HG02981 (cell line): ENCODE data around the gene NFIA.

ENCODE experiments used
- ATAC-seq: cut with Tn5 transposase; IDR thresholded peaks from one replicate; pipeline ENCODE4 v1.9.1; 2021; ENCODE audit warnings: mild to moderate bottlenecking, moderate library complexity; ENCODE audit not compliant: unreplicated experiment

Gene NFIA

DNA sequence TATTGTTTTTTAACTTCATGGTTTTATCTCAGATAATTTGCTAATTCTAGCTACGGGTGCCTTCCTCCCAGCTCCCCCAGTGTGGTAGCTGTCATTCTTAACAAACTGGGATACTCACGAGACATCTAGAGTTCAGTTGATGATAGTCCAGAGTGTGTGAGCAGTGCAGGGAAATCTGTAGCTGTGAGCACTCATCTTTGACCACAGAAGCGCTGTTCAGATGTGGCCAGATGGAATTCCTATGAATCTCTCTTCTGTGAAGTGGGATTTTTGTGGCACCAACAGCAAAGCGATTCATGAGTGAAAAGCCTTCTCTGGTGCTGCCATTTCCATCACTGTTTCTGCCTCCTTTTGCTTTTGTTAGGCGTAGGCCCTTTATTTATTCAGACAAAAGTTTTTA lies 125.1 kb downstream of the NFIA start:
- ATAC-seq: no peak

DNA sequence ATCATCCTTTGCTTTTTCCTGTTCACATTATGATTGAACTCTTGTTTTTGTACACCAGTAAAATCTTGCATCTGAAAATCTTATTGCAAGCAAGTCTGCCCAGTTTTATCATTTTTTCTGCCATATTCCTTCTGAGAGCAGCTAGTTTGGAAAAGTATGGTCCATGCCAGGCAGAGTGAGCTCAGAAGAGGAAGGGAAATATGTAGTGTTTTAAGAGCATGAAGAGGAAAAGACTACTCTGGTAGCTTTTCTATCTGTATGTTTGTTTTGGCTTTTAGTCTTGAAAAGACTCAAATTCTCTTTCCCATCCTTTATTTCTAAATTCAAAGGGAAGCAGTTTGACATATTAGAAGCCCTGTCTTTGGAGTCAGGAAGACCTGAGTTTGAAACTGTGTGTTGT lies 125.8 kb downstream of the NFIA start:
- ATAC-seq: no peak

DNA sequence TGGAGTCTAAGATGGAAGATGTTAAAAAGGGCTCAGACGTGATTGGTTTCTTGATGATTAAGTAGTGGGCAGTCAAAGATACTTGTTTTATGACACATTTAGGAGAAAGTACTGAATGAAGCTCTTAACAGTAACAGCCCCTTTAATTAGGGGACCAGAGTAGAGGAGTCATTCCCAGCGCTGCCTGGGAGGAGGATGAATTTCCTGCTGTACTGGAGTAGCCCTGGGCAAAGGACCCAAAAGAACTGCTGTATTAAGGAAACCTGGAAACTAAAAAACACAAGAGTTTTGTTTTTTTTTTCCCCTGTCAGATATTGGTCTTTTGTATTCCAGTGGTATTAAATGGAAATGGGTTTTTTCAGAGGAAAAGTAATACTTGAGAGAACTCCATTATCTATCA lies 126.5 kb downstream of the NFIA start:
- ATAC-seq: no peak

DNA sequence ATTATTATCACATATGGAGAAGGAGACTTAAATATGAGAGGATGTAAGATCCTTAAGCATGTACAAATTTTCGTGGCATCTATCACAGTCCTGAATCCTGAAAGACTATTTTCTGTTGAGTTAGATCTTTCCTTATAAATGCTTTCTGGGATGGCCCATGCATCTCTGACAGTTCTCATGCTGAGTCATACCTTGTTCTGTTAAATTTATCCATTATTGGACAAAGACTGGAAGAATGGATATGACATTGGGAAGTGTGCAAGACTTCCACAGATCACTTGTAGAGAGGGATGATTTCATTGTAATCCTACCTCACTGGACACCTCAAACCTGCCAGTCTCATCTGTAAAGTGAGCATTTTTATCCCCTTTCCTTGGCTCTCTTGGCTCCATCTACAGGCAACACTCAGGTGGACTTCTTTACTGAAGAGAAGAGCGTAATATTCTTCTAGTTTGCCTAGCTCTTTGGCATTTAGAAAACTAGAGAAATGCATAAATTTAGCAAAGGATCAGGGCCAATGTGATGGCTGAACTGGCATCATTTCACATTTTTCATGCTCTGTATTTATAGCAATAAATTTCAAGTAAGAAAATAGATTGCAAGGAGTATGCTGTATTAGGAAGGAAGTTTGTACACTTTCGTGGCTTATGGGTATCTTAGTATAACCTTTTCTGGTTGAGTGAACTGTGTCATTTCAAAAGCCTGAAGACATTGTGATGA lies 128.2 kb downstream of the NFIA start:
- ATAC-seq: no peak

DNA sequence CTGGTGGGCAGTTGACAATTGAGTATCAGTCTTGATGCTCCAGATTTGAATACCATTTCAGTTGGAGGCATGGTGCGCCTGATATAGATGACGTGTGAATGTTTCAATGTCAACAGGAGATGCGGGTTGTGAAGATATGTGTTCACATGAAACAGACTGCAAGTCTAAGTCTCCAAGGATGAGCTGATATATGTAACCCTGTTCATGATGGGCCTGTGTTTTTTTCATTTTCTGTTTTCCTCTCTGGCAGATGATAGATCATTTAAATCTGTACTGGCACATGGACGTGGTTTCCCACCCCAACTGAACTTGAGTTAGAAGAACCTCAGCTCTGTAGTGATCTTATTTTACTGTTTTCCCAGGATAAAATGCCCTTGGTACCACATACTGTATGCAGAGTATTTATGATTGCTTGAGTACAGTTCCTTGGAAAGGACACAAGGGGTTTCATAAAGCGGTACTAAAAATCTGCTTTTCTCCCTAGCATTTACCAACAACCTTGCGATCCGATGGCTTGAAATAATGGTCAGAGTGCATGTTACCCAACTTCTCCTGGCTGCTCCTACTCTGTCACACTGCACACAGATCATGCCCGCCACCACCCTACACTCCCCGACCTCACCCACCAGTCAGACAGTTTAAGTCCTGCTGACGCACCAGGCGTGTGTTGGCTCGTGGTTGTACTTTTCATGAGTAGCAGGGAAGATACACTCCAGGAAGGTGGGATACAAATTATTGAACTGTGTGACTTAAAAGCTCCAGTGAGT lies 131.1 kb downstream of the NFIA start:
- ATAC-seq: no peak

DNA sequence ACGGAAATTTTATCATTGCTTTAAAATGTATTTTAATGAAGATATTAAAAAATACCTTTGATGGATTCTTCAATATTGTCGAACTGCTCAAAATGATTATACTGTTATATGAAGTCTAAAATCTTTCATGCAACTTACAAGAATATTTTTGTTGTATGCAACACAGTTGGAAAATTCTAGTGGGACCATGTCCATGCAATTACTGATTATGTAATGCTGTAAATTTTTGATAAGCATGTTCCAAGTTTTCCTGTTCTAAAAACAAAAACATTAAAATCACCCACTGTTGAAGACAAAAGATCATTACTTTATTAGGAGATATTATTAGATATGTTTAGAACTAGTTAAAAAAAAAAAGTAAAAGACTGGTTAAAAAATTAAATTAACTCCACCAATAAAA lies 132.8 kb downstream of the NFIA start:
- no peak for ATAC-seq

DNA sequence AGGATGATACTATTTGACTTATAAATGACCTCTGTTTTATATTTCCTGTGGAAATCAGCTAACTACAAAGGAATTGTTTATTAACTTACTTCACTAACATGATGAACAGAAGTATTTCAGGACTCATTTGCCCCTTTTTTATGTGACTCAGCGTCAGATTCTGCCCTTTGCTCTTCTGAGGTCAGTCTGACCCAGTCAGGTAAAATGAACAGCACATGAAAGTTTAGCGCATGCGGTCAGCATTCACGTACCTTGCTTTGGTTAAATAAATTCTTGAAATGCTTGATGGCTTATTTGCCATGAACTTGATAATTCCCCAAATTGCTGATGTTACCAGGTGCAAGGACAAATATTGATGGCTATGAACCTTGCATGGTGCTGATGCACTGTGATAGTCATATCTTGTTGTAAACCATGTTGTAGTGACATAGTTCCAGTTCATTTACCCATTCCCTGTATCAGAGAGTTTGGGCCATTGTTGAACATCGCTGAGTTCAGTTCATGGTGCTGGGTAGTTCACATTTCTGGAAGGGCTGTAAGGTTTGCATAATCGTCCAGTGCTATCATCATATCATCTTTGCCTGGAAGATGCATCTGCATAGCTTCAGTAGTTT lies 133.4 kb downstream of the NFIA start:
- ATAC-seq: no peak

DNA sequence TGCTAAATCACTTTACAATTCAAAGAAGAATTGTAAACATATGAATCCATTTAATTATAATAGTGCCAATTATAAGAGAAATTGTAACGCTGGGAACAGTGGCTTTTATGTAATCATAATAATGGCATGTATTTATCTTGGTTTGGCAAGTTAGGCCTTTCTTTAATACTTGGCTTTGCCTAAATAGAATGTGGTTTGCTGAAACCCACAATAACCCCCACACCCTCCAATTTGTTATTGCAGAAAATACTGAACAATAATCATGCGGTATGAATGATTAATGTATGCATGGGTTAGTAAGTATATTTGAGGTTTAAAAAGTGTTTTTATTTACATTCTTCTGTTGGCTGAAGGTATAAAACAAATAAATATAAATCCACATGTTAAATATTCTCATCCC lies 138.2 kb downstream of the NFIA start:
- no peak for ATAC-seq

DNA sequence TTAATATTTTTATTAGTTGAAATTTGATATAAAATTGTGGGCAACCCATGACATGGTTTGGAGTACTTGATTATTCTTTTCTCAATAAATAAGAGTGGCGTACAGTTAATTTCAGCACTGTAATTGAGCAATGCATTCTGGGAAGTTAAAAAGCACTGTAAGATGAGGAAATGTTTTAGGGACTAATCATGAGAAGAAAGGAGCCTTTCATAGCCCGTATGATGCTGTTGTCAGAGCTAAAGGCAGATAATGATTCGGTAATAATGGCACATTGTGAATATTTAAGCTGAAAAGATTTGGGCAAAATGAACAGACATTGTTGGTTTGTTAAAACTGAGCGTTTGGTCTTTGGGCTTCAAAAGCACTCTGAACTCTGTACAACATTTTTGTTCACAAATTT lies 139.3 kb downstream of the NFIA start:
- ATAC-seq: no peak

DNA sequence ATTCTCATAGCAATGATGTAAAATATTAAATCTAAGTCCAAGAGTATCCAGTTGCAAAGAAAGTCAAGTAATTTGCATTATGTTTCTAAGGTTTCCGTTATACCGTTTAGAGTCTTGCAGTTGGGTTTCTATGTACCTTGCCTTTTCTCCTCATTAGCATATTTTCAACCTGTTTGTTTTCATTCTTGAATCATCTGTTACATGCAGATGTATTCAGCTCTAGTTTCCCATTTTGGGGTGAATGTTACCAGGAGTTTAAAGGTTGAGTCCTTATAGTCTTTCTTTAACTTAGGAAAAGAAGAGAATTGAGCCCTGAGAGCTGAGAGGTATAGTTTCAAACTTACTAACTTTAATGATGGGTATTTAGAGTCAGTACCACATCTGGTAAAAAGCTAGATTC lies 139.9 kb downstream of the NFIA start:
- no peak for ATAC-seq

DNA sequence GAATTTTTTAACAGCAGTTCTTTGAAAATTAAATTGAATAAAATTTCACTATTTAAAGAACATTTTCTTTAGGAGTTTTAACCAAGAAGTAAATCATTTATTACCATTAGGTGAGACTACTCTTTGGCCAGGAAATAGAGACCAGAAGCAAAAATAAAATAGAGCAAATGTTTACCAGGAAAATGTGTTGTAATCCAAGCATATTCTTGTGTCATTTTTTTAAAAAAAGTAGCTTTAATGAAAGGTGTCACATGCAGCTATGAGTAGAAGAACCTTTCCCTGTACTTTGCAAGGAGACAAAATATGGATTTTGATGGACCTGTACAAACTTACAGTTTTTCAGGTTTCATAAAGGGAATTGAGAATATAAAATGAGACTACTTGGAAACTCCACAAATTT lies 140.8 kb downstream of the NFIA start:
- no peak for ATAC-seq

DNA sequence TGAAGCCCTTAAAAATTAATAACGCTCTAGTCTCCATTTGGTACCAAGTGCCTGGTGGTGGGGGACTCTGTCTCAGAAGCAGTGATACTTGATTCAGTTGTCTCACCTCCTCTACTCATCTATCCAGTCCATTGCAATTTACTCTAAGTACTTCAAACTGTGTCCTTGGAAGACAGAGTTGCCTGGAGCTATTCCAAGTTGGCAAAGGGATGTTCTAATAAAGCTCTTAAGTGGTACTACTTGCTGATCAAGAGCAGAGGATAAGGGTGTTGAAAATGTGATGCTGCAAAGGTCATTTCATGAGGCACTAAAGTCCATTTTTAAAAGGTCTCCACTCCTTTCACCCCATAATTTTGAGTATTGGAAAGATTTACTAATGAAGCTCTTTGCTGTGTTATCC lies 142.2 kb downstream of the NFIA start:
- ATAC-seq: no peak

DNA sequence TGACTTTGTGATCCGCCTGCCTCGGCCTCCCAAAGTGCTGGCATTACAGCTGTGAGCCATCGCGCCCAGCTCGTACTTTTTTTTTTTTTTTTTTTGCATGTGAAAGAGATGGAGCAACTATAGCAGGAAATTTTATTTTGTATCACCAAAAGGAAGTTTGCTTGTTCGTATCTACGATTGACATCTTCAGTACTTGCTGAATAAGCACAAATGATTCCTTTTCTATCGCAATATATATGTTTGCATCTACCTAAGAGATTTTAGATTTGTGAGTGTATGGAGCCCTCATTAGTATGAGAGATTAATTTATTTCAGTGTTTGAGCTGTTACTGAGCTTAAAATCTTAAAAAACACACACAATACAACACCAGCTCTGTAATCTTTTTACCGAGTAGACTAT lies 143.1 kb downstream of the NFIA start:
- ATAC-seq: no peak

DNA sequence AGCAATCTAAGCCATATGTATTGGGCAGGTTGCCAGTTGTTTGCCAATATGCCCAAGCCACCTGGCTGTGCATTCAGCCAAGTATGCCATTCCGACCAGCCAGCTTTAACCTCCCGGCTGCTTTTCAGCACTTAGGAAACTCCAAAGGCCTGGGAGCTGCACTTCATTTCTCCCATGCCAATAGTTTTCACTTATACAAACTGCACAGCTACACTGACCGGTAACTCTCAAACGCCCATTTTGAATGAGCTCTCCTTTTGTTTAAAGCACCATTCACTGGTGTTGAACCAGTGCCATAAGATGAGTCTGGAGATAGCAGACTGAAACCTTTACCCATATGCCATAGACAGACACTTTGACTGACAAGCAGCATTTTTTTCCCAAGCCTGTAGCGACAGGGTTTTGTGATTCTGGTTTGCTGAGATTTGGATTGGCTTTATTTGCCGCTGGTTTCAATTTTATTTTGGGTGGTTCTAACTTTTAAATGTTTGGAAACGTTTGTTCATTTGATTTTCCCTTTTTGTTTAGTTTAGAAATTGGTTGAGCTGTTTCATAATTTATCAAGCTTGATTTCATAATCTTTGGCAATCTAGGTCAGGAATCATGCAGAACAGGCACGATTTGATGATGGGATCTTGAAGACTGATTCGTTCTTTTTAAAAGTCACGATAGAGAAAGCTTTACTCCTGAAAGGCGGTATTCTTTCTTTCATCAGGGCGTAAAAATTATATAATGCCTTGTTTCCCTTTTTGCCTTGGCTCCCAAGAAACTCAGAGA lies 144.6 kb downstream of the NFIA start:
- ATAC-seq: no peak

DNA sequence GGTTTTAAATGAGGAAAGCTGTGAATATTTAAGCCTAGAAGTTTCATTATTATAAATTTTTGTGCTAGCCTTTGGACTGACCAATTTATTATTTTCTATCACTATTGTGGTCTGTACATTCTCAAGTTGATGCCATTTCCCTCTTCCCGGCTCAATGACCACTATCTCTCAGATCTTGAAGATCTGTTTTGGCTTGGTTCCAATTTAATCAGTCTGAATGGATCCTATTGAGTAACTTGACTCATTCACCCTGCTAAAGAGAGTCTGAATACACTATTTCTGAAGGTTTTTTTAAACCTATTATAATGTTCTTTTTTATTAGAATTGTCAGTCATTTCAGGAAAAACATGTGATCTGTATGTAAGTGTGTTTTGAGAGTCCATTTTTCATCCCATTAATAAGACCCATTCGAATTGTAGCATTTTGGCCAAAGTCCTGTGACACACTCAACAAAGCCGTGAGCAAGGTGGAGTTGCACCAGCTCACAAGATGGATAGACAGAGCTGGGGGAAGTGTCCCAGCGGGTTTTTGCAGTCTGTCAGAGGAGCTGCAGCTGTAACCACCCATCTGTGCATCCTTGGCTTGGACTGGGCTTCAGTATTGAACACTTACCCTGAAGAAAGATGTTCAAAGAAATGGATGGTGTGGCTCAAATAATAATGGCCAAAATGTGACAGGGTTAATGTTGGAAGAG lies 145.6 kb downstream of the NFIA start:
- no peak for ATAC-seq

DNA sequence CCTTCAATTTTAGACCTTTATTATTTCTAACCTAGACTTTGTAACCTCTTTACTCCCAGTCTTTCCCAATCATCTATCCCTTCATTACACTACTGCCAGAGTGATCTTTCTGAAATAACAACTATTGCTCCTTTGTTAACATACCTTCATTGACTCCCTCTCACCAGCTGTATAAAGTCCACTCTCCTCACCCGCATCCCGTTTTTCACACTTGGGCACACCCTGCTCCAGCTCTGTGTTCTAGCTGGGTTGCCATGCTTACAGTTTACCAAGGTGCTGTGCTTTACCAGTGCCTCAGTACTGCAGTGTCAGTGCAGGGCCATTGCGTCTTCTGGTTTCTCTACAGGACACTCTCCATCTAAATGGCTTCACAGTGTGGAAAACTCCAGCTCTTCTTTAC lies 148.2 kb downstream of the NFIA start:
- ATAC-seq: no peak

DNA sequence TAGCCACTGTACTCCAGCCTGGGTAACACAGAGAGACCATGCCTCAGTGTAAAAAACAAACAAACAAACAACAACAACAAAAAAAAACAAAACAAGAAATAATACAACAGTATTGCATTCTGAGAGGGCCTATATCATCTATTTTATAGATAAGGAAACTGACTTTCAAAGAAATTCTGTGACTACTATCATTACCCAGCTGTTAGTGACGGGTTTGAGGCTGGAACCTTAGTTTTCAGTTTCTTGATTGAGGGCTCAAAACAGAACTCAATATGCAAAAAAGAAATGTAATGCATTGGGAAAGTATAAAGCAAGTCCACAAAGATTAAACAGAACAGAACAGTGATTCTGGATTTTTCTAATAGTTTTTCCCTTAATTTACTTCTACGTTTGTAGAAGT lies 149.4 kb downstream of the NFIA start:
- no peak for ATAC-seq

DNA sequence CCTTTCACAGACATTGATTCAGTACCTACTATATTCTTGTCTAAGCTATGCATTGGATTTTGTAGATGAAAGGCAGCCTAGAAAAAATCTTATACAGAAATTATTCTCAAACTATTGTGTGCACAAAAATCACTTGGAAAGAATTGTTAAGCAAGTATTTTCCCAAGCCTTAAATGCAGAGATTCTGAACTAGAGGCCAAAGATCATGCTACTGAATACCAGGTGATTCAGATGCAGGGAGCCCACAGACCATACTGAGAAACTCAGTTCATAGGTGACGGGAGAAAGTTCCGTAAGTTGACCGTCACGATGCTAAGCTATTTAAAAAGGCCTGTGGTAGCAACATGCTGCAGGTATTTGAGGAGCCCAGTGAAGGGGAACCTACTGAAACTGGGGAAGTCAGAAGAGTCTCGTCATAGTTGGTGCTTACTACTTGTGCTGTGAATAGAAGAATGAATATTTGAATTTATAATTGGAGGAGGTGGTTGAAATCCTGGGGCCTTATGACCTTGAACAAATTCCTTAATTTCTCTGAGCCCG lies 150.8 kb downstream of the NFIA start:
- ATAC-seq: no peak

DNA sequence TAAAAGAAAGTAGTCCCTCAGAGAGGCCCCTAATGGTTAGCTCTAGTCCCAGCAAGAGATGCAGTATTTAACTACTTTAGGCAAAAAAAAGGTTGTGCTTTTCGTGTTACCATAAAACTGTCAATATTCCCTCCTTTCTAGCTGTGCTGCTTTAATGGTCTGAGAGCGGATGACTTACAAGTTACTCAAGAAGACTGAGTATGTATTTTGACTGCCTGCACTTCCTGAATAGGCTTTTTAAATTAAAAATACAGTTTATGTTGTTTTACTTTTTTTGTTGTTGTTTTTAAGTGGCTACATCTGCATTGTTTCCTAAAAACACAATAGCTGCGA lies 152.2 kb downstream of the NFIA start:
- no peak for ATAC-seq

DNA sequence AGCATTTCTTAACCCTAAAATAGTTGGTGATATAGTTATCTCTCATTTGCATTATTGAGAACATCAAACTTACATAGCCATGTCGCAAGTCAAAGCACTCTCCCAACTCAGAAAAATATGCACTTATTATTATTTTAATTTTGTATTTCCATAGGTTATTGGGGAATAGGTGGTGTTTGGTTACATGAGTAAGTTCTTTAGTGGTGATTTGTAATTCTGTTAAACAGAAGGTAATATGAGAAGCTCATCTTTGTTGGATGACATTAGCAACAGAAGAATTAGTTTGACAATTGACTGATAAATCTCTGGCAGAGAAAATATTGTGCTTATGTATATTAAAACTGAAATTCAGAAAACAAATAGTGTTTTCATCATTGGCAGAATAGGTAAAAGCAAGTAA lies 154.8 kb downstream of the NFIA start:
- ATAC-seq: no peak
